Ishikawa (cell line): ENCODE measurements around the gene OSBPL8.

Experiments
- CEBPB ChIP-seq: IDR thresholded peaks from 2 replicates; pipeline ENCODE4 v1.6.1; 2012
- EP300 ChIP-seq: IDR thresholded peaks from 2 replicates; pipeline ENCODE4 v1.6.1; 2012; ENCODE audit warnings: borderline replicate concordance
- RAD21 ChIP-seq: IDR thresholded peaks from 2 replicates; pipeline ENCODE4 v1.6.1; 2012; ENCODE audit warnings: low read depth
- REST ChIP-seq: IDR thresholded peaks from 2 replicates; pipeline ENCODE4 v1.6.1; 2012; ENCODE audit warnings: low read depth, mild to moderate bottlenecking
- TF ChIP-seq, protein P1 (sequence below): IDR thresholded peaks from 2 replicates; pipeline ENCODE4 v1.6.1; 2012

DNA sequence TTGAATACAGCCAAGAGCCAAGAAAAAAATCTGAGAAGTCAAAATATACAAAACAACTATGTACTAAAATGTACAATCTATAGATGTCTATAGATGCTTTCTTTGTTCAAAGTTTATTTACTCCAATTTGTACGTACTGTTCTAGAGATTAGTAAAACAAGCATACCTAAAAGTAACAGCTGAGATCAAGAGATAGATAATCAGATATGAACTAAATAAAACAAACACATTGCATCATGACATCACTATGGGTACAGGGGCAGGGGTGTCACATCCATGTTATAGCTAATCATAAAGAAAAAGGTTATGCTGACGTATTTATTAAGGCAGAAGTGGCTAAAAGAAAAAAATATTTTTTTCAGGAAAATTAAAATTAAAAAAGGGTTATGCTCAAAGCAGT is 139.3 kb downstream of the OSBPL8 start:
- TF ChIP-seq, protein P1, sequence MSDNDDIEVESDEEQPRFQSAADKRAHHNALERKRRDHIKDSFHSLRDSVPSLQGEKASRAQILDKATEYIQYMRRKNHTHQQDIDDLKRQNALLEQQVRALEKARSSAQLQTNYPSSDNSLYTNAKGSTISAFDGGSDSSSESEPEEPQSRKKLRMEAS, result no peak
- no peak for TF ChIP-seq EP300
- no peak for TF ChIP-seq RAD21
- TF ChIP-seq REST, result no peak
- TF ChIP-seq CEBPB, result no peak
